K562 (cell line): Measurements from ENCODE around the gene INPP5D.

Source experiments
- CTCF ChIP-seq, 3 experiments: IDR thresholded peaks in 2 of 3; conservative IDR thresholded peaks in 1 of 3; 2 replicates each; pipeline ENCODE4 v1.5.1; 2011 to 2012; ENCODE audit warnings: low read length in 3 of 3, mild to moderate bottlenecking in 3 of 3, control low read depth in 2 of 3, improper control_type of control experiment in 1 of 3, inconsistent platforms in 1 of 3, low read depth in 1 of 3, mixed read lengths in 1 of 3, moderate library complexity in 1 of 3; ENCODE audit not compliant: insufficient read depth in 2 of 3
- EP300 ChIP-seq: IDR thresholded peaks from 2 replicates; pipeline ENCODE4 v1.6.1; 2012; ENCODE audit warnings: low read length, improper control_type of control experiment
- MYC ChIP-seq, 2 experiments: fragments of 250-450 bp in 1 of 2; sonication (Bioruptor Pico) in 1 of 2; IDR thresholded peaks; 2 replicates each; pipeline versions ENCODE4 v1.5.1 to v1.6.1; 2012 to 2021; ENCODE audit warnings: low read depth in 2 of 2, borderline replicate concordance in 1 of 2, improper control_type of control experiment in 1 of 2, low read length in 1 of 2, mild to moderate bottlenecking in 1 of 2, moderate library complexity in 1 of 2
- POLR2A ChIP-seq: fragments of 450-650 bp; conservative IDR thresholded peaks from 2 replicates; pipeline ENCODE4 v1.6.1; 2016
- PREB ChIP-seq: sonication (generic); formaldehyde crosslinking; IDR thresholded peaks from 2 replicates; pipeline ENCODE4 v1.8.1; 2023; ENCODE audit warnings: mild to moderate bottlenecking, missing genetic modification reagents
- SETDB1 ChIP-seq: IDR thresholded peaks from one replicate; pipeline ENCODE4 v1.6.1; 2012; ENCODE audit warnings: low read length, control low read depth, inconsistent platforms
- STAG1 ChIP-seq: sonication (generic); formaldehyde crosslinking; IDR thresholded peaks from 2 replicates; pipeline ENCODE4 v1.5.0; 2020; ENCODE audit warnings: missing genetic modification reagents, borderline replicate concordance

DNA sequence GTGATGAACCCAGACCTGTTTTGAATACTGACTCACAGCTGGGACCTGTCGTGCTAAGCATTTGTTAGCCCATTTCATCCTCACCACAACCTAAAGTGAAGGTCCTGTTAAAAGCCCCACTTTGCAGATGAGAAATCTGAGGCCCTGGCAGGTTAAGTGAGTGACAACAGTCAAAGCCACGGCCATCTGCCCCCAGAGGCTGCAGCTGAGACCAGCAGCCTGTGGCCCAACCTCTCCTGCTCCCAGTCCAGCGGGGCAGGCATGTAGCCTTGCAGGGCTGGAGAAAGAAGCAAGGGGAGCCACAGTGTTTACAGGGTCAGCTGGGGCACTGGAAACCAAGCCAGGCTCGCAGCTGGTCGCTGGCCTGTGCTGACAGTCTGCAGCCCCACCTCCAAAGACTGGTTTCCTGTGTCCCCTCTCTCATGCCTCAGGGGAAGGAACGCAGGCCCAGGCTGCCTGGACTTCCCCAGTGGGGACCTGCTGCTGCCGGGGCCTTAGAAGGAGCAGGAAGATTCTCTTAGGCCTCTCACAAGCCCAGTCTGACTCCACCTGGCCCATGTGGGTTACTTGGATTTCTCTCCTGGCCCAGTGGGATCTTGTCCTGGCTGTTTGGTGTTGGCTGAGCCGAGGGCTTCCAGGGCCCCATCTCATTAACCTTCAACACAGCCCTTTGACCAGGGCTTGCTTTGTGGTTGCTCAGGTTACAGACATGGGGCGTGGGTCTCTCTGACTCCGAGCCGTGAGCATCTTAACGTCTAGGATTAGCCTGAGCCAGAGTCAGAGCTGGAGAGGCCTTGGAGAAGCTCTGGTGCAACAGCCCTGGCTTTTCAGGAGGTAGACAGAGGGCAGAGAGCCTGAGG lies 1.7 kb downstream of the INPP5D start:
- TF ChIP-seq SETDB1 (no peak), CTCF (IDR thresholded peaks at IDR 0.05 in 2 of 3, conservative IDR thresholded peaks at IDR 0.05 in 1 of 3; ENCODE audit: insufficient read depth in 2 of 3, low read depth in 1 of 3, low read length in 3 of 3) (peak; percentile 23 to 36 (median 33); a peak in 2 of 6 replicates), MYC (IDR thresholded peaks at IDR 0.05; ENCODE audit: low read depth, low read length) (no peak), MYC (CRISPR knock-in tag; IDR thresholded peaks at IDR 0.05; ENCODE audit: borderline replicate concordance, low read depth) (no peak), POLR2A (no peak), PREB (CRISPR knock-in tag) (no peak), STAG1 (no peak), EP300 (no peak)
